Spleen (tissue), 7 donors: ENCODE measurements around the gene ZKSCAN3.
"Not testable (repeated sequence)": the region's sequence is repeated elsewhere in the genome, so short reads cannot be mapped to it uniquely, and the experiment has no call there.

Source experiments
- POLR2A ChIP-seq, 3 donors: fragments of 450-650 bp; IDR thresholded peaks; one replicate each; pipeline ENCODE4 v1.5.1; 2017; ENCODE audit warnings: antibody characterized with exemption in 3 of 3, mild to moderate bottlenecking in 1 of 3
- POLR2AphosphoS5 ChIP-seq, 3 donors: sonication (generic); formaldehyde crosslinking; IDR thresholded peaks; one replicate each; pipeline ENCODE4 v1.5.1; 2017; ENCODE audit warnings: antibody characterized with exemption in 3 of 3
- TF ChIP-seq, protein P1 (sequence below), 11 experiments: fragments of 200-600 bp in 7 of 11; fragments of 450-650 bp in 4 of 11; sonication (generic) in 4 of 11; IDR thresholded peaks in 8 of 11; conservative IDR thresholded peaks in 3 of 11; 1 replicate in 7 of 11; 2 replicates in 4 of 11; pipeline versions ENCODE4 v1.4.0 to v1.8.0; 2016 to 2021; ENCODE audit warnings: antibody characterized with exemption in 11 of 11, inconsistent platforms in 4 of 11, mild to moderate bottlenecking in 1 of 11
- donor health status: DM: no; HTN: no; CAD: no; lungs with moderate emphysema.
- donor health status: DM: no; HTN: no; CAD: no.
- donor health status: DM: no; HTN: no; CAD: no.

DNA sequence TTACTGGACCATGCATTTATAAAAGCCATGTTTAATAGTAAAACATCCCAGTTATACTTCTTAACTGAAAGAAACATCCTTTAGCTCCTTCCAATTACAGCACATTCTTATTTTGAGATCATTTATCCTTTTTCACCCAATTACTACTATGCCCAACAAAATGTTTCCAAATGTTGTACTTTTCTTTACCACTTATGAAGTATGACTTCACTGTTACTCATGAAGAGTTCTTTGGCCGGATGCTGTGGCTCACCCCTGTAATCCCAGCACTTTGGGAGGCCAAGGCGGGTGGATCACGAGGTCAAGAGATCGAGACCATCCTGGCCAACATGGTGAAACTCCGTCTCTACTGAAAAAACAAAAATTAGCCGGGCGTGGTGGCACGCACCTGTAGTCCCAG, 31.9 kb upstream of the ZKSCAN3 start:
- not testable (repeated sequence) for TF ChIP-seq POLR2A, POLR2AphosphoS5 (IDR thresholded peaks at IDR 0.05)
- TF ChIP-seq, protein P1, sequence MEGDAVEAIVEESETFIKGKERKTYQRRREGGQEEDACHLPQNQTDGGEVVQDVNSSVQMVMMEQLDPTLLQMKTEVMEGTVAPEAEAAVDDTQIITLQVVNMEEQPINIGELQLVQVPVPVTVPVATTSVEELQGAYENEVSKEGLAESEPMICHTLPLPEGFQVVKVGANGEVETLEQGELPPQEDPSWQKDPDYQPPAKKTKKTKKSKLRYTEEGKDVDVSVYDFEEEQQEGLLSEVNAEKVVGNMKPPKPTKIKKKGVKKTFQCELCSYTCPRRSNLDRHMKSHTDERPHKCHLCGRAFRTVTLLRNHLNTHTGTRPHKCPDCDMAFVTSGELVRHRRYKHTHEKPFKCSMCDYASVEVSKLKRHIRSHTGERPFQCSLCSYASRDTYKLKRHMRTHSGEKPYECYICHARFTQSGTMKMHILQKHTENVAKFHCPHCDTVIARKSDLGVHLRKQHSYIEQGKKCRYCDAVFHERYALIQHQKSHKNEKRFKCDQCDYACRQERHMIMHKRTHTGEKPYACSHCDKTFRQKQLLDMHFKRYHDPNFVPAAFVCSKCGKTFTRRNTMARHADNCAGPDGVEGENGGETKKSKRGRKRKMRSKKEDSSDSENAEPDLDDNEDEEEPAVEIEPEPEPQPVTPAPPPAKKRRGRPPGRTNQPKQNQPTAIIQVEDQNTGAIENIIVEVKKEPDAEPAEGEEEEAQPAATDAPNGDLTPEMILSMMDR (IDR thresholded peaks at IDR 0.05 in 8 of 11, conservative IDR thresholded peaks at IDR 0.05 in 3 of 11): not testable (repeated sequence)
